Tibial nerve (tissue), 4 donors: Measurements from ENCODE around the gene SLC27A4.

Experiments
- EP300 ChIP-seq, 2 donors: sonication (generic); formaldehyde crosslinking; IDR thresholded peaks; one replicate each; pipeline ENCODE4 v1.6.1; 2017; ENCODE audit warnings: antibody characterized with exemption in 2 of 2, mild to moderate bottlenecking in 1 of 2
- POLR2A ChIP-seq, 2 donors: fragments of 450-650 bp; IDR thresholded peaks; one replicate each; pipeline ENCODE4 v1.6.1; 2017; ENCODE audit warnings: antibody characterized with exemption in 2 of 2, mild to moderate bottlenecking in 2 of 2, moderate library complexity in 2 of 2
- TF ChIP-seq, protein P1 (sequence below), 5 experiments: fragments of 200-600 bp in 3 of 5; fragments of 450-650 bp in 2 of 5; sonication (generic) in 3 of 5; IDR thresholded peaks; one replicate each; pipeline ENCODE4 v1.5.1; 2016 to 2019; ENCODE audit warnings: antibody characterized with exemption in 5 of 5, mild to moderate bottlenecking in 3 of 5, moderate library complexity in 2 of 5

GRCh38 chr9:128349772-128350171, 9.4 kb downstream of the SLC27A4 start:
- TF ChIP-seq, protein P1, sequence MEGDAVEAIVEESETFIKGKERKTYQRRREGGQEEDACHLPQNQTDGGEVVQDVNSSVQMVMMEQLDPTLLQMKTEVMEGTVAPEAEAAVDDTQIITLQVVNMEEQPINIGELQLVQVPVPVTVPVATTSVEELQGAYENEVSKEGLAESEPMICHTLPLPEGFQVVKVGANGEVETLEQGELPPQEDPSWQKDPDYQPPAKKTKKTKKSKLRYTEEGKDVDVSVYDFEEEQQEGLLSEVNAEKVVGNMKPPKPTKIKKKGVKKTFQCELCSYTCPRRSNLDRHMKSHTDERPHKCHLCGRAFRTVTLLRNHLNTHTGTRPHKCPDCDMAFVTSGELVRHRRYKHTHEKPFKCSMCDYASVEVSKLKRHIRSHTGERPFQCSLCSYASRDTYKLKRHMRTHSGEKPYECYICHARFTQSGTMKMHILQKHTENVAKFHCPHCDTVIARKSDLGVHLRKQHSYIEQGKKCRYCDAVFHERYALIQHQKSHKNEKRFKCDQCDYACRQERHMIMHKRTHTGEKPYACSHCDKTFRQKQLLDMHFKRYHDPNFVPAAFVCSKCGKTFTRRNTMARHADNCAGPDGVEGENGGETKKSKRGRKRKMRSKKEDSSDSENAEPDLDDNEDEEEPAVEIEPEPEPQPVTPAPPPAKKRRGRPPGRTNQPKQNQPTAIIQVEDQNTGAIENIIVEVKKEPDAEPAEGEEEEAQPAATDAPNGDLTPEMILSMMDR (IDR thresholded peaks at IDR 0.05): no peak
- TF ChIP-seq EP300 (IDR thresholded peaks at IDR 0.05) (no peak), POLR2A (IDR thresholded peaks at IDR 0.05) (no peak)
